ENCODE measurements around the gene SENP5. TPM values are rescaled to one million over a fixed set of nuclear protein-coding genes. Genes with fewer than 3 reads are reported as not detected.

Gene SENP5
- total and polyA plus RNA-seq, 2 of the 8 experiments (the other 6 are each of a cell fraction or from before 2014, with no cell fraction given), result 6.7 to 27.3 TPM

DNA sequence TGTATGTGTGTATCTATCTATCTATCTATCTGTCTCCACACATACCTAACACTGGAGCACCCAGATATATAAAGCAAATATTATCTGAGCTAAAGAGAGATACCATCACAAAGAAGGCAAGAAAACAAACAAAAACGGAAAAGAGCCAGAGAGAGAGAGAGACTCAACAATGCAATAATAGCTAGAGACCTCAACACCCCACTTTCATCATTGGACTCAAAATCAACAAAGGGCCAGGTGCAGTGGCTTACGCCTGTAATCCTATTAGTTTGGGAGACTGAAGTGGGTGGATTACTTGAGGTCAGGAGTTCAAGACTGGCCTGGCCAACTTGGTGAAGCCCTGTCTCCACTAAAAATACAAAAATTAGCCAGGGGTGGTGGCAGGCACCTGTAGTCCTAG lies 51.2 kb downstream of the SENP5 start:
- H4K5ac ChIP-seq (ENCODE audit: insufficient read length, low read depth, low read length), result no peak overlapping the region
- WGBS, 2 experiments (ENCODE audit: extremely low coverage in 1 of 2, insufficient coverage in 1 of 2, insufficient read length in 1 of 2, insufficient replicate concordance in 2 of 2, low coverage in 1 of 2, low lambda C conversion rate in 2 of 2, missing lambda C conversion rate in 1 of 2), result 84% methylated on average over 2 of the region's 2 CpGs; no CpG with 5 or more reads in 1 of the 2 experiments
- peaks cover 0 to 3% of the 10 kb centered on the region in 2 experiments for H4K20me1 ChIP-seq (replicated peaks in 1 of 2; ENCODE audit: control insufficient read depth in 1 of 2, insufficient read depth in 2 of 2, low read length in 2 of 2)
- H3K56ac ChIP-seq (replicated peaks; ENCODE audit: insufficient read length, low read depth, low read length), result no peak overlapping the region
- no peak overlapping the region for H2AK5ac ChIP-seq (ENCODE audit: low read depth, low read length)
- H2BK15ac ChIP-seq (ENCODE audit: low read length), result no peak overlapping the region
- no peak overlapping the region for H4K8ac ChIP-seq (ENCODE audit: extremely low read depth, insufficient read depth, low read length)
- DNase-seq (ENCODE audit: low read depth in 1 of 2, low spot score in 2 of 2) (no peak), FAIRE-seq (no peak)
- H3K9me3 ChIP-seq (ENCODE audit: insufficient read depth in 2 of 2, low read depth in 1 of 2, low read length in 1 of 2), result no peaks in the 10 kb centered on the region
- H3K4me2 ChIP-seq (ENCODE audit: insufficient read depth in 1 of 2, low read depth in 2 of 2, low read length in 2 of 2), result no peak overlapping the region
- no peak overlapping the region for H3K4me3 ChIP-seq (ENCODE audit: extremely low read depth in 1 of 4, insufficient read depth in 2 of 4, low read depth in 3 of 4, low read length in 4 of 4)
- TF ChIP-seq, protein P1, sequence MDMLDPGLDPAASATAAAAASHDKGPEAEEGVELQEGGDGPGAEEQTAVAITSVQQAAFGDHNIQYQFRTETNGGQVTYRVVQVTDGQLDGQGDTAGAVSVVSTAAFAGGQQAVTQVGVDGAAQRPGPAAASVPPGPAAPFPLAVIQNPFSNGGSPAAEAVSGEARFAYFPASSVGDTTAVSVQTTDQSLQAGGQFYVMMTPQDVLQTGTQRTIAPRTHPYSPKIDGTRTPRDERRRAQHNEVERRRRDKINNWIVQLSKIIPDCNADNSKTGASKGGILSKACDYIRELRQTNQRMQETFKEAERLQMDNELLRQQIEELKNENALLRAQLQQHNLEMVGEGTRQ (IDR thresholded peaks at IDR 0.05; ENCODE audit: low read length), result no peak
- TF ChIP-seq TAF7 (optimal IDR thresholded peaks at IDR 0.05; ENCODE audit: borderline replicate concordance, low read depth, low read length) (no peak), TAF1 (IDR thresholded peaks at IDR 0.05; ENCODE audit: low read depth, low read length) (no peak), CHD1 (IDR thresholded peaks at IDR 0.05; ENCODE audit: low read depth, low read length) (no peak), TCF12 (IDR thresholded peaks at IDR 0.05; ENCODE audit: low read depth, low read length) (no peak), GABPA (IDR thresholded peaks at IDR 0.05; ENCODE audit: borderline replicate concordance, insufficient read depth, low read length) (no peak), CBX5 (IDR thresholded peaks at IDR 0.05; ENCODE audit: low read depth, low read length) (no peak), CEBPB (IDR thresholded peaks at IDR 0.05; ENCODE audit: low read depth, low read length) (no peak), SAP30 (IDR thresholded peaks at IDR 0.05; ENCODE audit: insufficient read depth, insufficient replicate concordance, low read length) (no peak)
- POLR2A ChIA-PET (ENCODE audit: partially characterized antibody), result interaction anchor here (1.0 kb wide), 1 partner anchor 9 kb away, joined by 3 read pairs; no protein-coding TSS in a partner anchor
- no peaks in the 10 kb centered on the region for H3K23me2 ChIP-seq (ENCODE audit: low read depth, low read length)
- H2BK12ac ChIP-seq (ENCODE audit: low read depth, low read length), result no peak overlapping the region
- H3K27me3 ChIP-seq (replicated peaks in 1 of 4; ENCODE audit: control insufficient read depth in 3 of 4, extremely low read depth in 1 of 4, insufficient read depth in 3 of 4, low read length in 3 of 4), result no peaks in the 10 kb centered on the region
- H2BK20ac ChIP-seq (ENCODE audit: low read length), result no peak overlapping the region
- peaks cover 0 to 3% (median under 1%) of the 10 kb centered on the region in 4 experiments; a peak in 2 of 8 replicates for H3K36me3 ChIP-seq (ENCODE audit: control insufficient read depth in 2 of 4, insufficient read depth in 4 of 4, low read length in 3 of 4)
- no peak overlapping the region for H2AFZ ChIP-seq (ENCODE audit: low read length)
- no peak overlapping the region for H3K23ac ChIP-seq (ENCODE audit: insufficient read length)
- H3K79me1 ChIP-seq (ENCODE audit: low read depth, low read length), result no peaks in the 10 kb centered on the region
- no peak overlapping the region for H3K18ac ChIP-seq (ENCODE audit: extremely low read depth, low read length)
- no peak overlapping the region for H3K4ac ChIP-seq (replicated peaks; ENCODE audit: insufficient read length, low read depth, low read length)
- H2BK120ac ChIP-seq (replicated peaks; ENCODE audit: low read depth, low read length), result no peak overlapping the region
- CTCF ChIA-PET (ENCODE audit: partially characterized antibody), result interaction anchor here (1.5 to 2.0 kb wide), 2 partner anchors 42 to 51 kb away, joined by 3 to 4 read pairs; no protein-coding TSS in a partner anchor
- H3K9ac ChIP-seq (replicated peaks in 1 of 4; ENCODE audit: extremely low read depth in 1 of 4, low read depth in 3 of 4, low read length in 3 of 4), result no peak overlapping the region
- no peak overlapping the region for H3K27ac ChIP-seq (ENCODE audit: low read depth, low read length)
- no peaks in the 10 kb centered on the region for H3K79me2 ChIP-seq (ENCODE audit: control insufficient read depth in 1 of 2, insufficient read depth in 2 of 2, low read length in 2 of 2)
- no peak overlapping the region for H4K91ac ChIP-seq (replicated peaks; ENCODE audit: insufficient read length, low read length)
- H3K14ac ChIP-seq (ENCODE audit: insufficient read length), result no peak overlapping the region
- no peaks in the 10 kb centered on the region for H3K4me1 ChIP-seq (replicated peaks in 1 of 4; ENCODE audit: control insufficient read depth in 3 of 4, insufficient read depth in 4 of 4, low read length in 3 of 4)
- no peak overlapping the region for H2BK5ac ChIP-seq (ENCODE audit: low read depth, low read length)
